Islet precursor cell (in vitro differentiated cells): ENCODE results near the gene TMEM267.
"Not testable (repeated sequence)": the region's sequence is repeated elsewhere in the genome, so short reads cannot be mapped to it uniquely, and the experiment has no call there.

Source experiments
- DNase-seq: peaks from one replicate; pipeline ENCODE4 v3.0.0-alpha.2; 2018

Gene TMEM267, protein sequence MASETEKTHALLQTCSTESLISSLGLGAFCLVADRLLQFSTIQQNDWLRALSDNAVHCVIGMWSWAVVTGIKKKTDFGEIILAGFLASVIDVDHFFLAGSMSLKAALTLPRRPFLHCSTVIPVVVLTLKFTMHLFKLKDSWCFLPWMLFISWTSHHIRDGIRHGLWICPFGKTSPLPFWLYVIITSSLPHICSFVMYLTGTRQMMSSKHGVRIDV

GRCh38 chr5:43483298-43484105 is at the start of gene TMEM267:
TSS of gene TMEM267 (minus strand) at chr5:43483865. CDS start at chr5:43453969, 29,896 bp downstream.
- DNase-seq, result peak; percentile 97

- DNase-seq, result no peak
Observed at GRCh38 chr5:43530648-43531047, 47.0 kb upstream of the TMEM267 start.

DNA sequence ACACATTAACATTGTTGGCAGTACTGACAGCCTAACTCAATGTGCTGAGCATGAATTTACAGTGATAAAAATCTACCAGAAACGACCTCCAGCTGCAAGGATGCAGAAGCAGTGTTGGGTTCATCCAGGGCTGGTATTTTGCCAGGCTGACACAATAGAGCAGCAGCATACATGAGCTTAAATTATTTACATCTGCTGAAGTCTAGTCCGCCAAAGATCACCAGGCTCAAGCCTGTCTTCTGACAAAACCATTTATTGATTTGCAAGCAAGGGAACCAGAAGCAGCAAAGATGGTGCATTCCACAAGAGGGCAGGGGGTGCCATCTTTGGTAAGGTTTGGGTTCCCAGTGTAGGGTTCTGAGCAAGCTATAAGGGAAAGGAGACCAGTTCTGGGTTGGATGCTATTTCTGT is 40.0 kb upstream of the TMEM267 start:
- no peak for DNase-seq

DNA sequence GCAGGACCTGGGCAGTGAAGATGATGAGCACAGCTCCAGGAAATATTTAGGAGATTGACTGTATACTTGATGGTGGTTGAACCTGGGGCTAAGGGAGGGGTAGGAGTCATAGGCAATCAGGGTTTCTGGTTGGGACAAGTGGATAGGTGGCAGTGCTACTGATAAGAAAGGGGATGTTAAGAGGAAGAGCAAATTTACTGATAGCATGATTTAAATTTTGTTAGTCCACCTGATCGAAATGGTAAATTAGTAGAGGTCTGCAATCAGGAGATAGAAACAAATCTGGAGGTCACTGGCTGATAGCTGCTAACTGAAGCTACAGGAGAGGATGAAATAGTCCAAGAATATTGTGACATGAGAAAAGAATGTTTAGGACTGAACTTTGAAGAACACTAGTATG is 37.0 kb upstream of the TMEM267 start:
- no peak for DNase-seq

- DNase-seq, result no peak
Observed at GRCh38 chr5:43515678-43516048, 32.0 kb upstream of the TMEM267 start.

DNA sequence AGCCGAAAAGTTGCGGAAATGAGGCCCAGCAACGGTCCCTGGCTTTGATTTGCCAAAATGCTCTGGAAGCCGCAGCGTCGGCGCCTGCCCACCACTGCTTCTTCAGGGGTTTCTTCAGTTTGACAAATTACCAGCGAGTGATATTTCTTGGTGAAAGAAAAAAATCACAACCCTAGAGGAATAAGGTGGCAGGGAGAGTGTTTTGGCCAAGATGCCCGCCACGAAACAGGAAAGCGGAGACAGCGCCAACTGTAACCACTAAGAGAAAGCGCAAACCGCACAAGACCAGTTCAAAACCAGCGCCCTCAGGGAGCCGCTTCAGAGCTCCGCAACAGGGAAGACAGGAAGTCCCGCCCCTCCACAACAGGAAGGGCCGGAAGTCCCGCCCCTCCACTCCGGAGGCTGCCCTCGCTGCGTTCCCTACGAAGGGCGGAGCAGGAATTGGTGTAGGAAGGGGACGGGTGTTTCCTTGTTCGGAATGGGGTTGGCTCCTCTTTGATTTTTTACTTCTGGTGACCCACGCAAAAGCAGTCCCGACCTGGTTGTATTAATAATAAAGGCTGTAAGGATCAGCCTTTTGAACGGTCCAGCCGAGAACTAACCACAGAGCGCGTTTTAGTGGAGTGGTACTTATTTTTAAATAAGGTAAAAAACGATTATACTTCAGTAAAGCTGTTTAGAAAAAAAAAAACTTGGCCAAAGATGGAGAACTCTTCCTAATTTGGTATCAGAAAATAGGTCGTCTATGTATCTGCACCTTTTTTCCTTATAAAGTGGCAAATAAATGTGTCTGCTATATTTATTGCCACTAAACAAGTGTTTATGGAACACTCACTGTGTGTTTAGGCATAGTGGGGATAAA is 31.4 kb upstream of the TMEM267 start, which contains the start of gene C5orf34:
C5orf34 (minus strand) TSS at position 333 of the 862 bp plus-strand sequence. CDS start 5,809 bp downstream, outside the sequence.
- peak; percentile 98 for DNase-seq

DNA sequence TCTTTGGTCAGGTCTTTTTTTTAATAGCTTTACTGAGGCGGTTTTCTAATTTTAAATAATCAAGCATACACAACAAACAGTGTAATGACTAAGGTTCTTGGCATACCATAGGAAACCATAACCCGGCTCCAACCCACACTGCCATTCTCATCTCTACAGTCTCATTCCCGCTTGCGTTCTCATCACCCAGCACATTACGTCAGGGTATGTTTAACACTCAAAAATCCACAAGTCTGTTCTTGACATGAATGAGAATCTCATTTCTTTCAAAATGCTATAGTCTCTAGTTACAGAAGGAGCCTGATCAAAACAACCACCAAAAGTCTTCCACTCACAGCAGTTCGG is 30.8 kb upstream of the TMEM267 start:
- DNase-seq, result no peak

GRCh38 chr5:43514025-43514424 is 30.4 kb upstream of the TMEM267 start:
- DNase-seq, result no peak

DNA sequence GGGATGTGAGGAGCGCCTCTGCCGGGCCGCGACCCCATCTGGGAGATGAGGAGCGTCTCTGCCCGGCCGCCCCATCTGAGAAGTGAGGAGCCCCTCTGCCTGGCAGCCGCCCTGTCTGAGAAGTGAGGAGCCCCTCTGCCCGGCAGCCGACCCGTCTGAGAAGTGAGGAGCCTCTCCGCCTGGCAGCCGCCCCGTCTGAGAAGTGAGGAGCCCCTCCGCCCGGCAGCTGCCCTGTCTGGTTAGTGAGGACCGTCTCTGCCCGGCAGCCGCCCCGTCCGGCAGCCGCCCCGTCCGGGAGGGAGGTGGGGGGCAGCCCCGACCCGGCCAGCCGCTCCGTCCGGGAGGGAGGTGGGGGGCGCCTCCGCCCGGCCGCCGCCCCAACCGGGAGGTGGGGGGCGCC is 27.4 kb upstream of the TMEM267 start:
- not testable (repeated sequence) for DNase-seq

DNA sequence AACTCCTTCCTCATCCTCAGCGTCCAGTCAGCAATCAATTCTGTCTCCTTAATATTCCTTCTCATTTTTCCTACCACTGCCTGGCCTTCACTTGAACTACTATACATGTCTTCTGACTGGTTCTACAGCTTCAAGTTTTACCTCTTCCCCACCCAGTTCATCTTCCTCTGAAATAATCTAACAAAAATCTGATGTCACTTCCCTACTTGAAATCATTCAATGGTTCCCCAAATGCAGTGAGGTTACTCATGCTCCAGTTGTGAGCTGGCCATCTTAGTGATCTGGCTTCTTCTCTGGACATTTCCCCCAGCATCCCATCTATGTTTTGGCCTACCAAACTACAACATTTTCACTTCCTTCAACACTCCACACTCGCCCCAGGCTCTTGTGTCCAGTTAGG is 14.9 kb upstream of the TMEM267 start:
- DNase-seq, result no peak

DNA sequence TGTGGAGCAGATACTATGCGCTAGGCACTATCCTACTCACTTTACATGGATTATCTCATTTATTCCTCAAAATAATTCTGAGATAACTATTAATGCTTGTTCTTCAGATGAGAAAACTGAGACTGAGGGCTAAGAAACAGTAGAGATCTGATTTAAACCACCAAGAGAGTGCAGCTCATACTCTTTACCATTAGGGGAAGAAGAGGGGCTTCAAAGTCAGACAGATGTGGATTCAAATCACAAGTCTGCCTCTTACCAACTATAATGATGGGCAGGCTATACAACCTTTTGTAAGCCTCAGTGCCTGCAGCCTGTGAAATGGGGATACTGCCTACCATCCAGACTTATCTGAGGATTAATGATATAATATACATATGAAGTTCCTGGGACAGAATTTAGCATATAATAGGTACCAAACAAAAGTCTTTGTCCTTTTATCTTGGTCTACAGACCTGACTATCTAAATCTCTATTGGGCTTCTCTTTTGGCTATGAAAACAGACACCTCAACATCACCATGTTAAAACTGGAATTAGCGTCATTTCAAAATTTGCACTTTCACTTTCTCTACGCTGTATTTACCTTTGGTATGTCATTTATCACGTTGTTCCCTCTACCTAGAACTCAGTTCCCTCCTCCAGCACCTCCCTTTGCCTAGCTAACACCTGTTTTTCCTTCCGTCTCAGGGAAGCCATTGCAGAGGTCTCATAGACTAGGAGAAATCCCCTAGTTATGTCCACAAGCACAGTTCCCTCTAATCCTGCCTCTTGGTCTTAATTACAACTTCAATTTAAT is 13.8 kb upstream of the TMEM267 start:
- DNase-seq, result no peak

GRCh38 chr5:43491326-43491725 is 7.7 kb upstream of the TMEM267 start:
- DNase-seq, result no peak

GRCh38 chr5:43486353-43486752 is 2.7 kb upstream of the TMEM267 start:
- DNase-seq, result no peak

- no peak for DNase-seq
Observed at GRCh38 chr5:43485406-43485805, 1.7 kb upstream of the TMEM267 start.

DNA sequence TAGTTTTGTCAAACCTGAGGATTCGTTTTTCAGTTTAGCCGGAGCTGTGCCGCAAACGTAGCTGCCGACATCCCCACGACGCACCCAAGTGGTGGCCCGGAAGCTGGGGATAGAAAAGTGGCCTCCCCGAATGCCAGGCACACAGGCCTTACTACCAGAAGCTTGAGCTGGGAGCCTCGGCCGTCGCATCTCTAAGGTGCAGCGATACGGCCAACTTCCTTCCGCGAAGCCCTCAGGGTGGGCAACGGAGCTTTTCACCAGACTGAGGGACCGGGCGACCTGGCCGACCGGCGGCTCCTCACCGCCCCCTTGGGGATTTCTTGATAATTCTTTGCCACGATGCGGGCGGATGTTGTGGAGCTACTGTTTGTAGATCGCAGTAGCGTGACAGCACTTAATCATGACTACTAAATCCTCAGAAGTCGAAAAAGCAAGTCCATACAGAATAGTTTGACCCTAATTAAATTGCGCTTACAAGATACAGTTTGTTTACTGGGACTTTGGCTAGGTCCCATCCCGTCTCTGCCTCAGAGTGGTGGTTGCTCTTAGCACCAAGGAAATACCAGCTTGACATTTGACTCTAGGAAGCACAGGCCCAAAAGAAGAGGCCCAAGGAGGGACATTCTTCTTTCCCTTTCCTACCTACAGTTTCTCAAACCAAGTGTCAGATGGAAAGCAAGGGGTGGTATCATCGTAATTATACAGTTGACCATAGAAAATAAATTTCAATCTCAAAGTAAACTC is 613 bp upstream of the TMEM267 start:
- DNase-seq, result peak; percentile 93

DNA sequence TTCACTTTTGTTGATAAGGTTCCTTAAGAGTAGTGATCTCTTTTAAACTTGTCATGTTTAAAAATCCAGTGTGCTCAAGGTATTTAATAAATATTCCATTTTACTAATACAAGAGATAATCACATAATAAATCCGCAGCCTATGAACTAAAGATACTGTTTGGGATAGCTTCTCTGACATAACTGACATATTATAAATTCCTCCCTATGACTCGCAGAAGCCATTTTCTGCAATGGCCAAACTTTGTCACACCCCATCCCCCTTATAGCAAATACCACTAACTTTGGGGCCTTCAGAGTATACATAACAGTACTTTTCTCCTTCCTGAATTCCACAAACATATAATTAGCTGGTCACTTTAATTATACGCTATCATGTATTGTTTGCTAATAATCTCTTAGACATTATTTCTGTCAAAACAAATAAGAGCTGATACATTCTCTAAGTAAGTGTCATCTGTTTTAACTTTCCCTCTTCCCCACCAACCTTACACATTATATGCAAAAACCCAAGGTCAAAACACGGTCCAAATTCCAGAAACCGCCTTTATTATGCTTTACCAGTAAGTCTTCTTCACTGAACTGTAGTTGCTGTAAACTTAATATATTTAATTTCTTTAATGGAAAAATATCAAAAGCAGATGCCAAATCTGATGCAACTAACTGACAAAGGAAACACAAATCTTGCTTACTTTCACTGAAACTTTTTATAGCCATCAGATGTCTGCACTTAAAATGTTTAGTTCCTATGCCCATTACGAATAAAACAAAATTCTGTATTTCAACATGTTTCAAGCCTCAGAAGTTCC is 971 bp downstream of the TMEM267 start:
- DNase-seq, result no peak

DNA sequence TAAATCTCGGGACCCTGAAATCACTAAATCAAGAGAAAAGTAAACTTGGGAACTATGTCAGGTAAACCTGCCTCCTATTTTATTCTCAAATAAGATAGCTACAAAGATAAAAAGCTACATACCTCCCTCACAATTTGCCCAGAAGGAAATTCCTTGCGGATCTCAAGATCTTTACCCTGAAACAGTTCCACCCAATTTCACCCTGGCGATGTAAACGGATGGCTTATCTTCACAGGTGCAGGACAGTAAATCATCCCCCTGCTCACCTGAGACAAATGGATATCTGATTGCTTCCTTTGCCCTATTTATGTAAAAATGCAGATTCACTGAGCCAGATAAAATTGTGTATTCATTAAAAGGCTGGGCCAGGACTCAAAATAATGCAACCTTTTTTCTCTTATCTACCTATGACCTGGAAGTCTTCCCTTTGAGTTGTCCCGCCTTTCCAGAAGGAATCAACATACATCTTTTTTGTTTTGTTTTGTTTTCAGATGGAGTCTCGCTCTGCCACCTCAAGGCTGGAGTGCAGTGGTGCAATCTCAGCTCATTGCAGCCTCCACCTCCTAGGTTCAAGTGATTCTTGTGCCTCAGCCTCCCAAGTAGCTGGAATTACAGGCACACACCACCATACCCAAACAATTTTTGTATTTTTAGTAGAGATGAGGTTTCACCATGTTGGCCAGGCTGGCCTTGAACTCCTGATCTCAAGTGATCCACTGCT is 13.8 kb downstream of the TMEM267 start:
- DNase-seq, result no peak

DNA sequence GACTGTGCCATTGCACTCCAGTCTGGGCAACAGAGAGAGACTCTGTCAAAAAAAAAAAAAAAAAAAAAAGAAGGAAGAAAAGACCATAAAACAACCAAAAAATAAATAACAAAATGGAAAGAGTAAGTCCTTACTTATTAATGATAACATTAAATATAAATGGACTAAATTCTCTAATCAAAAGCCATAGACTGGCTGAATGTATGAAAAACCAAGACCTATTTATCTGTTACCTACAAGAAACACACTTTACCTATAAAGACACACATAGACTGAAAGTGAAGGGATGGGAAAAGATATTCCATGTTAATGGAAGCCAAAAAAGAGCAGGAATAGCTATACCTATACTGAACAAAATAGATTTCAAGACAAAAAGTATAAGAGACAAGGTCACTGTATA is 16.6 kb downstream of the TMEM267 start:
- DNase-seq, result no peak

- not testable (repeated sequence) for DNase-seq
Observed at GRCh38 chr5:43465455-43465854, 18.2 kb downstream of the TMEM267 start.

- no peak for DNase-seq
Observed at GRCh38 chr5:43461066-43461465, 22.6 kb downstream of the TMEM267 start.
